B cell (primary cell): Measurements from ENCODE around the gene MCM3AP. TPM values are rescaled to one million over a fixed set of nuclear protein-coding genes. Genes with fewer than 3 reads are reported as not detected.

Source experiments
- ATAC-seq: fragments of 200-7000 bp; cut with Tn5 transposase; one replicate; pipeline ENCODE4 v1.10.0; 2021; ENCODE audit warnings: low read depth, mild to moderate bottlenecking, moderate number of reproducible peaks, moderate library complexity
- CTCF ChIA-PET: fragments of 350-600 bp; sonication (Branson Sonifier 250); formaldehyde crosslinking; loops from one replicate; lab custom pipeline; 2021; ENCODE audit warnings: antibody characterized with exemption, inconsistent platforms; lab: Charles Lee
- POLR2A ChIA-PET: fragments of 350-600 bp; sonication (Branson Sonifier 250); formaldehyde crosslinking; loops from one replicate; lab custom pipeline; 2021; ENCODE audit warnings: antibody characterized with exemption; lab: Charles Lee
- DNase-seq: peaks from one replicate; pipeline ENCODE4 v3.0.0; 2013
- H2AFZ ChIP-seq: 2 replicates; pipeline ENCODE4 v1.6.1; 2012; ENCODE audit warnings: mild to moderate bottlenecking, low read depth, low read length; ENCODE audit not compliant: insufficient read depth, poor library complexity, severe bottlenecking
- H3K27ac ChIP-seq, 2 donors: 1 replicate in 1 of 2; 2 replicates in 1 of 2; pipeline ENCODE4 v1.5.1; 2012 to 2013; ENCODE audit warnings: low read length in 2 of 2, mild to moderate bottlenecking in 2 of 2, moderate library complexity in 1 of 2
- H3K27me3 ChIP-seq, 4 experiments: fragments of 200-600 bp in 1 of 4; sonication (generic) in 1 of 4; replicated peaks in 1 of 4; 1 replicate in 2 of 4; 2 replicates in 2 of 4; pipeline versions ENCODE4 v1.6.1 to v1.7.0; 2013 to 2016; ENCODE audit warnings: low read length in 3 of 4, mild to moderate bottlenecking in 2 of 4, mixed read lengths in 1 of 4, moderate library complexity in 1 of 4; ENCODE audit not compliant: insufficient read depth in 4 of 4, control insufficient read depth in 3 of 4; ENCODE audit errors: control extremely low read depth in 1 of 4
- H3K36me3 ChIP-seq, 2 experiments: replicated peaks in 1 of 2; 1 replicate in 1 of 2; 2 replicates in 1 of 2; pipeline versions ENCODE4 v1.6.1 to v1.7.1; 2013; ENCODE audit warnings: low read length in 1 of 2; ENCODE audit not compliant: insufficient read depth in 2 of 2, control insufficient read depth in 1 of 2; ENCODE audit errors: control extremely low read depth in 1 of 2, extremely low read depth in 1 of 2
- H3K4me1 ChIP-seq, 2 donors: fragments of 200-600 bp in 1 of 2; sonication (generic) in 1 of 2; 1 replicate in 1 of 2; 2 replicates in 1 of 2; pipeline versions ENCODE4 v1.5.1 to v1.6.1; 2013 to 2017; ENCODE audit warnings: low read length in 2 of 2; ENCODE audit not compliant: control insufficient read depth in 2 of 2, insufficient read depth in 2 of 2
- H3K4me2 ChIP-seq: replicated peaks from 2 replicates; pipeline ENCODE3; 2012; ENCODE audit warnings: mild to moderate bottlenecking, low read depth, low read length; ENCODE audit not compliant: poor library complexity, severe bottlenecking
- H3K4me3 ChIP-seq, 5 experiments: fragments of 200-600 bp in 1 of 5; sonication (generic) in 1 of 5; 1 replicate in 3 of 5; 2 replicates in 2 of 5; pipeline versions ENCODE4 v1.5.1 to v1.7.0; 2011 to 2016; ENCODE audit warnings: low read length in 4 of 5, mild to moderate bottlenecking in 4 of 5, low read depth in 2 of 5, control low read depth in 1 of 5, moderate library complexity in 1 of 5; ENCODE audit not compliant: insufficient read depth in 1 of 5; ENCODE audit errors: control extremely low read depth in 1 of 5, extremely low read depth in 1 of 5
- H3K79me2 ChIP-seq: fragments of 200-600 bp; sonication (generic); one replicate; pipeline ENCODE4 v1.6.0; 2016; ENCODE audit warnings: low read length; ENCODE audit not compliant: control insufficient read depth, insufficient read depth
- H3K9ac ChIP-seq: fragments of 200-600 bp; sonication (generic); 2 replicates; pipeline ENCODE4 v1.6.1; 2017; ENCODE audit warnings: mild to moderate bottlenecking, low read length, moderate library complexity
- H3K9me3 ChIP-seq, 3 donors: one replicate each; pipeline versions ENCODE4 v1.6.1 to v1.7.1; 2013; ENCODE audit warnings: low read length in 2 of 3; ENCODE audit not compliant: control insufficient read depth in 2 of 3, insufficient read depth in 1 of 3; ENCODE audit errors: control extremely low read depth in 1 of 3
- H4K20me1 ChIP-seq: 2 replicates; pipeline ENCODE4 v1.6.0; 2012; ENCODE audit warnings: mild to moderate bottlenecking, low read length; ENCODE audit not compliant: insufficient read depth, control insufficient read depth, poor library complexity, severe bottlenecking
- H3K27ac Mint-ChIP-seq: one replicate; pipeline ENCODE4 v1.8.0; 2021; ENCODE audit warnings: mixed read lengths
- H3K27me3 Mint-ChIP-seq: one replicate; pipeline ENCODE4 v1.8.0; 2021; ENCODE audit warnings: mixed read lengths
- H3K4me1 Mint-ChIP-seq: one replicate; pipeline ENCODE4 v1.8.0; 2021; ENCODE audit warnings: mixed read lengths
- H3K4me3 Mint-ChIP-seq: one replicate; pipeline ENCODE4 v1.8.0; 2021; ENCODE audit warnings: mixed read lengths
- H3K9me3 Mint-ChIP-seq: one replicate; pipeline ENCODE4 v1.8.0; 2022; ENCODE audit warnings: mixed read lengths; ENCODE audit not compliant: insufficient read depth
- EZH2 ChIP-seq: IDR thresholded peaks from 2 replicates; pipeline ENCODE4 v1.6.1; 2012; ENCODE audit warnings: borderline replicate concordance, low read depth, mild to moderate bottlenecking, moderate library complexity, low read length; ENCODE audit not compliant: insufficient read depth, poor library complexity, severe bottlenecking
- WGBS: methylation state at CpG from one replicate; pipeline ENCODE4 v1.1.5; 2013; ENCODE audit warnings: missing lambda C conversion rate; ENCODE audit not compliant: insufficient coverage; 5-methylcytosine and 5-hydroxymethylcytosine counted together
- intact Hi-C: fragments of 100-400 bp; cut with micrococcal nuclease; formaldehyde crosslinking; loops from one replicate; pipeline ENCODE4 v1.10.0; 2022
- polyA plus RNA-seq: library from polyadenylated mRNA; depleted of rRNA; stranded (reverse); fragments of >200 nt; gene quantifications from 2 replicates; pipeline ENCODE4 v1.2.3, GENCODE V29; 2012
- total RNA-seq, 2 donors: library from RNA; stranded (reverse); fragments of 120-200 nt in 1 of 2; gene quantifications; 1 replicate in 1 of 2; 2 replicates in 1 of 2; pipeline versions ENCODE4 v1.2.3 to v1.2.4, GENCODE V29; 2013 to 2022
- TF ChIP-seq, protein P1 (sequence below): fragments of 200-600 bp; IDR thresholded peaks from one replicate; pipeline ENCODE4 v1.8.0; 2022; ENCODE audit warnings: antibody characterized with exemption, mild to moderate bottlenecking

The MCM3AP gene
- total and polyA plus RNA-seq, 2 donors (not counting 1 experiment from before 2014, with no cell fraction given) = 61.7 to 180 TPM

DNA sequence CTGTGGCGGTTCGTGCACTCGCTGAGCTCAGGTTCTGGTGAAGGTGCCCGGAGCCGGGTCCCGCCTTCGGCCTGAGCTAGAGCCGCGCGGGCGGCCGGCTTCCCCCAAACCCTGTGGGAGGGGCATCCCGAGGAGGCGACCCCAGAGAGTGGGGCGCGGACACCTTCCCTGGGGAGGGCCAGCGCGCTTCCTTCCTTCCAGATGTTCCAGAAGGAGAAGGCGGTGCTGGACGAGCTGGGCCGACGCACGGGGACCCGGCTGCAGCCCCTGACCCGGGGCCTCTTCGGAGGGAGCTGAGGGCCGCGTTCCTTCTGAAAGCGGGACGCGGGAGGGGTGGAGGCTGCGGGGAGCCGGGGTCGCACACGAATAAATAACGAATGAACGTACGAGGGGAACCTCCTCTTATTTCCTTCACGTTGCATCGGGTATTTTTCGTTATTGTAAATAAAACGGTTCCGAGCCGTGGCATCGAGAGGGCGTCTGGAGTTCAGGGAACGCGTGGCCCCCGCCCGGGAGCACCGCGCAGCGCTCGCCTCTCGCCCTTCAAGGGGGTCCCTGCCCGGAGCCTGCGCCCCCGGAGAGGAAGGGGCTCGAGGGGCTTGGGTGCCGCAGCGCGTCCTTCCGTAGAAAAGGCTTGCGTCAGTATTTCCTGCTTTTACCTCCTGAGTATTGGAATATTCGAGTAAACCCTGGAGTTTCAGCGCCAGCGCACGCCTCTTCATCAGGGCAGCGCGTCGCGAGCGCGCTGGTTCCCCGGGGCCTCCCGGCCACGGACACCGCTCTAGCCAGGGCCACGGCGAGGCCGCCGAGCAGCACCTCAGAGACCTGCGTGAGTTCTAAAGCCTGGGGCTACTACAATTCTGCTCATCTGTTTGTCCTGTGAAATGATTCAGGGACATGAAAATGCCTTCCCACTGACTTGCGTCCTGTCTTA, 12.2 kb upstream of the MCM3AP start:
- H3K27ac Mint-ChIP-seq = peak overlapping the region; percentile 79
- peak overlapping the region; percentile 27 to 65 (median 55) for H3K4me3 ChIP-seq
- CTCF ChIA-PET = no interaction called here
- TF ChIP-seq EZH2 = no peak
- TF ChIP-seq, protein P1, sequence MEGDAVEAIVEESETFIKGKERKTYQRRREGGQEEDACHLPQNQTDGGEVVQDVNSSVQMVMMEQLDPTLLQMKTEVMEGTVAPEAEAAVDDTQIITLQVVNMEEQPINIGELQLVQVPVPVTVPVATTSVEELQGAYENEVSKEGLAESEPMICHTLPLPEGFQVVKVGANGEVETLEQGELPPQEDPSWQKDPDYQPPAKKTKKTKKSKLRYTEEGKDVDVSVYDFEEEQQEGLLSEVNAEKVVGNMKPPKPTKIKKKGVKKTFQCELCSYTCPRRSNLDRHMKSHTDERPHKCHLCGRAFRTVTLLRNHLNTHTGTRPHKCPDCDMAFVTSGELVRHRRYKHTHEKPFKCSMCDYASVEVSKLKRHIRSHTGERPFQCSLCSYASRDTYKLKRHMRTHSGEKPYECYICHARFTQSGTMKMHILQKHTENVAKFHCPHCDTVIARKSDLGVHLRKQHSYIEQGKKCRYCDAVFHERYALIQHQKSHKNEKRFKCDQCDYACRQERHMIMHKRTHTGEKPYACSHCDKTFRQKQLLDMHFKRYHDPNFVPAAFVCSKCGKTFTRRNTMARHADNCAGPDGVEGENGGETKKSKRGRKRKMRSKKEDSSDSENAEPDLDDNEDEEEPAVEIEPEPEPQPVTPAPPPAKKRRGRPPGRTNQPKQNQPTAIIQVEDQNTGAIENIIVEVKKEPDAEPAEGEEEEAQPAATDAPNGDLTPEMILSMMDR = no peak
- H3K9ac ChIP-seq = peak overlapping the region; percentile 63
- peak overlapping the region; percentile 79 for H2AFZ ChIP-seq
- H4K20me1 ChIP-seq = no peaks in the 10 kb centered on the region
- ATAC-seq (peak; percentile 36), DNase-seq (peak; percentile 31)
- no peak overlapping the region for H3K27ac ChIP-seq
- H3K27me3 ChIP-seq = peaks cover 0 to 10% (median 3%) of the 10 kb centered on the region in 4 experiments
- H3K36me3 ChIP-seq = no peaks in the 10 kb centered on the region
- H3K27me3 Mint-ChIP-seq = peaks cover 3% of the 10 kb centered on the region
- H3K4me1 Mint-ChIP-seq = peaks cover 11% of the 10 kb centered on the region
- peak overlapping the region; percentile 92 for H3K4me2 ChIP-seq
- intact Hi-C loops = no loop called here
- WGBS = 6% methylated on average over 76 of the region's 84 CpGs
- peaks cover 0 to 12% (median 0%) of the 10 kb centered on the region in 3 donors for H3K9me3 ChIP-seq
- no peaks in the 10 kb centered on the region for H3K79me2 ChIP-seq
- H3K4me1 ChIP-seq = peaks cover 9 to 14% of the 10 kb centered on the region in 2 donors
- H3K9me3 Mint-ChIP-seq = no peaks in the 10 kb centered on the region
- H3K4me3 Mint-ChIP-seq = peak overlapping the region; percentile 85
- POLR2A ChIA-PET = interaction anchor here (0.6 kb wide), 1 partner anchor 9 kb away, joined by 3 read pairs; no protein-coding TSS in a partner anchor
